ENCODE results near the gene UCMA. TPM values are rescaled to one million over a fixed set of nuclear protein-coding genes. Genes with fewer than 3 reads are reported as not detected.

Gene UCMA
- total and polyA plus RNA-seq, 9 donors, result 0.11 to 0.48 (median 0.38) TPM; not detected in 6

DNA sequence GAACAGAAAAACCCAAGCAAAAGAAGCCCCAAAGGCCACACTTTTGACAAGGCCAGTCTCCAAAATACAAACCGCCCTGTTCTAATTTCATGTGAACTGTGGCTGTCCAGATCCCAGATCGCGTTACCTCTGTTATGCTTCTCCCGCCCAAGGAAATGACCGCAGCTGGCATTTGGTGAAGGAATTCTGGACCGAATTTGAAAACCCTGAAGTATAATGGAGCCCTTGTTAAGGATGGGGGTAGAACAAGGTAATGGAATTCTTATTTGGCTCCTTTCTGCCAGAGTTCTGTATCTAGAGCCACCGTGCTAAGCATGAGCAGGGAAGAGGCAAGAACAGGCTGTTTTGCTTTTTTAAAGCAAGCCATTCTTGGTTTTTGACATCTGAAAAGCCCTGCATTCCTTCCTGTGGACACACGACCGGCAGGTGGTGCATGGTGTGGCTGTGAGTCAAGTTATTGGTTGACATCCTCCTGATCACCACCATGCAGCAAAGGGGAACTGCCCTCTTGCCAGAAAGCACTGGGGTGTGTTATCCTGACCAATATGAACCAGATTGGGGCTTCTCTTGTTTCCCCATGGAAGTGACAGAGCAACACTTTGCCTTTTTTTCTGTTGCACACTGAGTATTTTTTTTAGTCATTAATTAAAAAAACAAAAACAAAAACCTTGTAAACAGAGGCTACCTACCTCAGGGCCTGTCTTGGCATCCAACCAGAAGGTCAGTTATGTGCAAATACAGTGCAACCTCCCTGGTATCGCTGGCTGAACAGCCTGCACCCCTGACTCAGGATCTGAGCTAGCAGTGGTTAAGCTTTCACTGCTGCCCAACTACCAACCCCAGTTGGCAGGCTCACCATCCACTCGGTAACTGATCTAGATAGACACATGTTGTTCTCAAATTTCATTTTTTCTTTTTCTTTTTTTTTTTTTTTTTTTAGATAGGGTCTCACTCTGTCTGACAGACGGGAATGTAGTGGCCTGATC is 14.2 kb downstream of the UCMA start:
- 66 to 77% (median 72%) methylated on average over 12 of the region's 12 CpGs for WGBS, 3 donors
- no peak overlapping the region for H3K4me3 ChIP-seq
- H3K27ac ChIP-seq, result no peak overlapping the region
- intact Hi-C loops (cut with DNase I), result no loop called here
- H3K27me3 ChIP-seq, result no peaks in the 10 kb centered on the region
- no peak for DNase-seq
- TF ChIP-seq EP300 (IDR thresholded peaks at IDR 0.05) (no peak), POLR2A (IDR thresholded peaks at IDR 0.05) (no peak)
- TF ChIP-seq, protein P1, sequence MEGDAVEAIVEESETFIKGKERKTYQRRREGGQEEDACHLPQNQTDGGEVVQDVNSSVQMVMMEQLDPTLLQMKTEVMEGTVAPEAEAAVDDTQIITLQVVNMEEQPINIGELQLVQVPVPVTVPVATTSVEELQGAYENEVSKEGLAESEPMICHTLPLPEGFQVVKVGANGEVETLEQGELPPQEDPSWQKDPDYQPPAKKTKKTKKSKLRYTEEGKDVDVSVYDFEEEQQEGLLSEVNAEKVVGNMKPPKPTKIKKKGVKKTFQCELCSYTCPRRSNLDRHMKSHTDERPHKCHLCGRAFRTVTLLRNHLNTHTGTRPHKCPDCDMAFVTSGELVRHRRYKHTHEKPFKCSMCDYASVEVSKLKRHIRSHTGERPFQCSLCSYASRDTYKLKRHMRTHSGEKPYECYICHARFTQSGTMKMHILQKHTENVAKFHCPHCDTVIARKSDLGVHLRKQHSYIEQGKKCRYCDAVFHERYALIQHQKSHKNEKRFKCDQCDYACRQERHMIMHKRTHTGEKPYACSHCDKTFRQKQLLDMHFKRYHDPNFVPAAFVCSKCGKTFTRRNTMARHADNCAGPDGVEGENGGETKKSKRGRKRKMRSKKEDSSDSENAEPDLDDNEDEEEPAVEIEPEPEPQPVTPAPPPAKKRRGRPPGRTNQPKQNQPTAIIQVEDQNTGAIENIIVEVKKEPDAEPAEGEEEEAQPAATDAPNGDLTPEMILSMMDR (IDR thresholded peaks at IDR 0.05), result no peak
- H3K4me1 ChIP-seq (ENCODE audit: insufficient read depth), result no peaks in the 10 kb centered on the region
- no peaks in the 10 kb centered on the region for H3K36me3 ChIP-seq
- no peaks in the 10 kb centered on the region for H3K9me3 ChIP-seq

DNA sequence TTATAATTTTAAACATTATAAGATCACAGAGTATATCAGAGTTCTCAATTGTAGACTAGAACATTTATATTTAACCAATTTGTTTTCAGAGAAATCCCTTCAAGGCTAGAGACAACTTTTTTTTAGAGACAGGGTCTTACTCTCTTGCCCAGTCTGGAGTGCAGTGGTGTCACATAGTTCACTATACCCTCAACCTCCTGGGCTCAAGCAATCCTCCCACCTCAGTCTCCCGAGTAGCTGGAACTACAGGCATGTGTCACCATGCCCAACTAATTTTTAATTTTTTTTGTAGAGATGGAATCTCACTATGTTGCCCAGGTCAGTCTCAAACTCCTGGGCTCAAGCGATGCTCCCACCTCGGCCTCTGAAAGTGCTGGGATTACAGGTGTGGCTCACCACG is 15.3 kb downstream of the UCMA start:
- Histone ChIP-seq H3K36me3 (no peaks in the 10 kb centered on the region), H3K4me3 (no peak overlapping the region), H3K27me3 (no peaks in the 10 kb centered on the region), H3K27ac (no peak overlapping the region), H3K4me1 (ENCODE audit: insufficient read depth) (no peaks in the 10 kb centered on the region), H3K9me3 (no peaks in the 10 kb centered on the region)
- WGBS, 3 donors, result 92 to 96% (median 92%) methylated on average over 4 of the region's 4 CpGs
- no peak for DNase-seq
- intact Hi-C loops (cut with DNase I), result no loop called here
- TF ChIP-seq, protein P1 (IDR thresholded peaks at IDR 0.05), result no peak
- TF ChIP-seq POLR2A (IDR thresholded peaks at IDR 0.05) (no peak), EP300 (IDR thresholded peaks at IDR 0.05) (no peak)

DNA sequence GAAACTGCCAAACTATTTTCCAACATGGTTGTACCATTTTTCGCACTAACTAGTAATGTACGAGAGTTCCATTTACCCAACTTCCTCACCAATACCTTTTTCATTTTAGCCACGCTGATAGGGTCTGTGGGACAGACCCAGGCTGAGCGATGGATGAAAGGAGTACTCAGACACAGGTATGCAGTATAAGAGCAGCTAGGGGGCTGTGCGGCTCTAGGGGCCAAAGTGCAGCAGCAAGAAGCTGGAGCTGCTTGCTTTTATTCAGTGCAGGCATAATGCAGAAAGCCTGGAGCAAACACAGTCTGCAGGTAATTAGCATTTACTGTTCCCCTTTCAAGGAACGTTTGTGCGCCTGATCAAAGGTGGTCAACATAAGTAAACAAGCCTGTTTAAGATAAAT is 21.0 kb downstream of the UCMA start:
- Histone ChIP-seq H3K27ac (no peak overlapping the region), H3K4me3 (no peak overlapping the region), H3K27me3 (no peaks in the 10 kb centered on the region), H3K4me1 (ENCODE audit: insufficient read depth) (no peaks in the 10 kb centered on the region), H3K9me3 (no peaks in the 10 kb centered on the region), H3K36me3 (no peaks in the 10 kb centered on the region)
- DNase-seq, result no peak
- 77 to 87% (median 83%) methylated on average over 7 of the region's 7 CpGs for WGBS, 3 donors
- TF ChIP-seq EP300 (IDR thresholded peaks at IDR 0.05) (no peak), POLR2A (IDR thresholded peaks at IDR 0.05) (no peak)
- TF ChIP-seq, protein P1 (IDR thresholded peaks at IDR 0.05), result no peak
- intact Hi-C loops (cut with DNase I), result no loop called here

DNA sequence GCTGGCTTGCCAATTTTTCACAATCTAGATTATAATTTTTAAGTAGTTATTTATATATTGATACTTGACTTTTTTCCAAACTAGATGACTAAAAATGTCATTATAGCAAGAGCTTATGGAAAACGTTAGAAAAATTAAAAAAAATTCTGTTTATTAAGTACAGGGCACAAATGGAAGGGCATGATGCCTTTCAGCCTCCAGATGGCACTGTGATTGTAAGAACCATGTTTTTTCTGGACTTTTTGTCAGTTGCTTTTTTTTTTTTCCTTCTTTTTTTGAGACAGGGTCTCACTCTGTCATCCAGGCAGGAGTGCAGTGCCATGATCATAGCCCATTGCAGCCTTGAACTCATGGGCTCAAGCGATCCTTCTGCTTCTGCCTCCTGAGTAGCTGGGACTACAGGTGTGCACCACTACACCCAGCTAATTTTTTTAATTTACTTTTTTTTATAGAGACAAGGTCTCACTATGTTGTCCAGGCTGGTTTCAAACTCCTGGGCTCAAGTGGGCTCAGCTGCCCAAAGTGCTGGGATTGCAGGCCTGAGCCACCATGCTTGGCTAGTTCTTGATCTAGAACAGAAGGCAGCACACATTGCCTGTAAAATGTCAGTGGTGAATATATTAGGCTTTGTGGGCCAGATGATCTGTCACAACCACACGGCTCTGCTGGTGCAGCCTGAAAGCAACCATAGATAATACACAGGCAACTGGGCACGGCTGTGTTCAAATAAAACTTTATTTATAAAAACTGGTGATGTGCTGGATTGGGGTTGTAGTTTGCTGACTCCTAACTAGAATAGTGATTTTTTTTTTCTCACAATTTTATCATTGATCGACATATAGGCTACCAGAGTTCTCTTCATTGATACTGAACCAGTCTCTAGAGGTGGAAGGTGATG is 27.4 kb downstream of the UCMA start:
- Histone ChIP-seq H3K36me3 (no peaks in the 10 kb centered on the region), H3K27me3 (no peaks in the 10 kb centered on the region), H3K4me3 (no peak overlapping the region), H3K9me3 (no peaks in the 10 kb centered on the region), H3K4me1 (ENCODE audit: insufficient read depth) (no peaks in the 10 kb centered on the region), H3K27ac (no peak overlapping the region)
- 56 to 78% (median 74%) methylated on average over 5 of the region's 5 CpGs for WGBS, 3 donors
- TF ChIP-seq, protein P1 (IDR thresholded peaks at IDR 0.05), result no peak
- TF ChIP-seq POLR2A (IDR thresholded peaks at IDR 0.05) (no peak), EP300 (IDR thresholded peaks at IDR 0.05) (no peak)
- intact Hi-C loops (cut with DNase I), result no loop called here
- DNase-seq, result peak in 1 of 5 donors; percentile 24
